Stimulated activated CD4-positive, alpha-beta T cell treated with anti-CD3 and anti-CD28 coated beads, Interleukin-12 subunit alpha, Interleukin-12 subunit beta, amount 100 ng/mL, for 24 hours (primary cell): ENCODE data around the gene PLEKHA6.

Experiments used
- DNase-seq, 2 experiments: peaks; one replicate each; pipeline ENCODE4 v3.0.0-alpha.2; 2020; ENCODE audit warnings: low read depth in 2 of 2

Gene PLEKHA6

GRCh38 chr1:204284929-204285328, 74.8 kb downstream of the PLEKHA6 start:
- DNase-seq: no peak

- DNase-seq: no peak
Observed at GRCh38 chr1:204283711-204284651, 75.7 kb downstream of the PLEKHA6 start.

- DNase-seq: no peak
Observed at GRCh38 chr1:204282761-204283221, 76.9 kb downstream of the PLEKHA6 start.

- DNase-seq: no peak
Observed at GRCh38 chr1:204280099-204280961, 79.4 kb downstream of the PLEKHA6 start.

- DNase-seq: no peak
Observed at GRCh38 chr1:204278958-204279357, 80.8 kb downstream of the PLEKHA6 start.

GRCh38 chr1:204278251-204278650, 81.5 kb downstream of the PLEKHA6 start:
- no peak for DNase-seq

- DNase-seq: no peak
Observed at GRCh38 chr1:204277563-204278219, 82.0 kb downstream of the PLEKHA6 start.

GRCh38 chr1:204275695-204276370, 83.9 kb downstream of the PLEKHA6 start:
- DNase-seq: no peak

GRCh38 chr1:204274446-204274845, 85.3 kb downstream of the PLEKHA6 start:
- no peak for DNase-seq

GRCh38 chr1:204272505-204272904, 87.2 kb downstream of the PLEKHA6 start:
- no peak for DNase-seq

- DNase-seq: no peak
Observed at GRCh38 chr1:204271970-204272369, 87.8 kb downstream of the PLEKHA6 start.

GRCh38 chr1:204268101-204268500, 91.6 kb downstream of the PLEKHA6 start:
- DNase-seq: no peak

- no peak for DNase-seq
Observed at GRCh38 chr1:204267191-204267601, 92.5 kb downstream of the PLEKHA6 start.

GRCh38 chr1:204266504-204267034, 93.2 kb downstream of the PLEKHA6 start:
- no peak for DNase-seq

- no peak for DNase-seq
Observed at GRCh38 chr1:204265665-204266064, 94.1 kb downstream of the PLEKHA6 start.

GRCh38 chr1:204264805-204265204, 94.9 kb downstream of the PLEKHA6 start:
- no peak for DNase-seq

GRCh38 chr1:204263254-204263910, 96.3 kb downstream of the PLEKHA6 start:
- DNase-seq: no peak

- no peak for DNase-seq
Observed at GRCh38 chr1:204262506-204263253, 97.0 kb downstream of the PLEKHA6 start.

GRCh38 chr1:204261746-204262505, 97.8 kb downstream of the PLEKHA6 start:
- DNase-seq: no peak
